ENCODE measurements around the gene ZSWIM5.
"Not testable (repeated sequence)": the region's sequence is repeated elsewhere in the genome, so short reads cannot be mapped to it uniquely, and the experiment has no call there.

ZSWIM5 gene

GRCh38 chr1:45071567-45071966 is 134.8 kb downstream of the ZSWIM5 start:
- H3K4me1 ChIP-seq = no peaks in the 10 kb centered on the region
- H3K4me3 ChIP-seq = no peak overlapping the region
- no peak for TF ChIP-seq Cebpa-rat (IDR thresholded peaks at IDR 0.05)
- no peak overlapping the region for H3K27ac ChIP-seq
- peaks cover 0 to 22% (median 4%) of the 10 kb centered on the region in 11 experiments; a peak in 11 of 22 replicates for H3K9me3 ChIP-seq (replicated peaks in 1 of 11)
- H3K9ac ChIP-seq = no peak overlapping the region
- no peak overlapping the region for H3K4me2 ChIP-seq
- no peaks in the 10 kb centered on the region for H4K20me1 ChIP-seq
- no peaks in the 10 kb centered on the region for H3K36me3 ChIP-seq
- H3K27me3 ChIP-seq = no peaks in the 10 kb centered on the region

GRCh38 chr1:45067806-45068205 is 138.6 kb downstream of the ZSWIM5 start:
- no peaks in the 10 kb centered on the region for H4K20me1 ChIP-seq
- no peak overlapping the region for H3K4me2 ChIP-seq
- H3K27me3 ChIP-seq = no peaks in the 10 kb centered on the region
- H3K4me1 ChIP-seq = no peaks in the 10 kb centered on the region
- H3K9me3 ChIP-seq (replicated peaks in 1 of 11) = peaks cover 0 to 5% (median 0%) of the 10 kb centered on the region in 11 experiments; a peak in 3 of 22 replicates
- TF ChIP-seq Cebpa-rat (IDR thresholded peaks at IDR 0.05) = no peak
- H3K9ac ChIP-seq = no peak overlapping the region
- no peak overlapping the region for H3K4me3 ChIP-seq
- H3K36me3 ChIP-seq = no peaks in the 10 kb centered on the region
- H3K27ac ChIP-seq = no peak overlapping the region

- H3K4me3 ChIP-seq = no peak overlapping the region
- no peaks in the 10 kb centered on the region for H3K36me3 ChIP-seq
- no peak overlapping the region for H3K27ac ChIP-seq
- H3K4me2 ChIP-seq = no peak overlapping the region
- H3K9me3 ChIP-seq (replicated peaks in 1 of 11) = no peaks in the 10 kb centered on the region
- no peaks in the 10 kb centered on the region for H3K4me1 ChIP-seq
- H4K20me1 ChIP-seq = no peaks in the 10 kb centered on the region
- no peaks in the 10 kb centered on the region for H3K27me3 ChIP-seq
- H3K9ac ChIP-seq = no peak overlapping the region
- no peak for TF ChIP-seq Cebpa-rat (IDR thresholded peaks at IDR 0.05)
Measured at GRCh38 chr1:45065083-45065482, 141.3 kb downstream of the ZSWIM5 start.

- H3K9me3 ChIP-seq (replicated peaks in 1 of 11); H3K9ac ChIP-seq; H3K27ac ChIP-seq; H3K27me3 ChIP-seq; H3K36me3 ChIP-seq; H3K4me1 ChIP-seq; H4K20me1 ChIP-seq; H3K4me3 ChIP-seq; H3K4me2 ChIP-seq: not testable (repeated sequence)
Measured at GRCh38 chr1:45062463-45062862, 143.9 kb downstream of the ZSWIM5 start.

- Histone ChIP-seq H3K4me1 (no peaks in the 10 kb centered on the region), H3K9ac (no peak overlapping the region), H4K20me1 (no peaks in the 10 kb centered on the region), H3K27me3 (no peaks in the 10 kb centered on the region), H3K4me2 (no peak overlapping the region), H3K4me3 (no peak overlapping the region), H3K36me3 (no peaks in the 10 kb centered on the region), H3K27ac (no peak overlapping the region), H3K9me3 (replicated peaks in 1 of 11) (no peaks in the 10 kb centered on the region)
- no peak for TF ChIP-seq Cebpa-rat (IDR thresholded peaks at IDR 0.05)
Measured at GRCh38 chr1:45059829-45060228, 146.6 kb downstream of the ZSWIM5 start.

- H4K20me1 ChIP-seq = no peaks in the 10 kb centered on the region
- no peak overlapping the region for H3K27ac ChIP-seq
- TF ChIP-seq Cebpa-rat (IDR thresholded peaks at IDR 0.05) = no peak
- H3K27me3 ChIP-seq = no peaks in the 10 kb centered on the region
- no peaks in the 10 kb centered on the region for H3K9me3 ChIP-seq (replicated peaks in 1 of 11)
- H3K4me2 ChIP-seq = no peak overlapping the region
- H3K9ac ChIP-seq = no peak overlapping the region
- peaks cover 3 to 11% (median 8%) of the 10 kb centered on the region in 10 experiments; a peak in 10 of 20 replicates for H3K4me1 ChIP-seq
- no peaks in the 10 kb centered on the region for H3K36me3 ChIP-seq
- no peak overlapping the region for H3K4me3 ChIP-seq
Measured at GRCh38 chr1:45057542-45057941, 148.9 kb downstream of the ZSWIM5 start.

- Histone ChIP-seq H3K27me3 (no peaks in the 10 kb centered on the region), H3K27ac (peak overlapping the region in 3 of 11 experiments; percentile 24 to 30 (median 27); a peak in 2 of 22 replicates), H4K20me1 (no peaks in the 10 kb centered on the region), H3K9me3 (replicated peaks in 1 of 11) (no peaks in the 10 kb centered on the region), H3K9ac (peak overlapping the region in 1 of 11 experiments; percentile 33; a peak in 3 of 22 replicates), H3K4me3 (no peak overlapping the region), H3K36me3 (no peaks in the 10 kb centered on the region), H3K4me1 (peaks cover 21 to 38% (median 32%) of the 10 kb centered on the region in 10 experiments), H3K4me2 (peak overlapping the region; percentile 33 to 68 (median 55); a peak in 21 of 22 replicates)
- TF ChIP-seq Cebpa-rat (IDR thresholded peaks at IDR 0.05) = no peak
Measured at GRCh38 chr1:45051005-45051772, 155.2 kb downstream of the ZSWIM5 start.

GRCh38 chr1:45047032-45047431 is 159.4 kb downstream of the ZSWIM5 start:
- Histone ChIP-seq H3K27me3 (no peaks in the 10 kb centered on the region), H3K4me2 (peak overlapping the region in 9 of 11 experiments; percentile 11 to 67 (median 49); a peak in 12 of 22 replicates), H3K4me3 (no peak overlapping the region), H3K9me3 (replicated peaks in 1 of 11) (peaks cover 0 to 8% (median 0%) of the 10 kb centered on the region in 11 experiments; a peak in 2 of 22 replicates), H3K27ac (no peak overlapping the region), H3K36me3 (no peaks in the 10 kb centered on the region), H4K20me1 (no peaks in the 10 kb centered on the region), H3K9ac (no peak overlapping the region), H3K4me1 (peaks cover 18 to 28% (median 24%) of the 10 kb centered on the region in 10 experiments)
- no peak for TF ChIP-seq Cebpa-rat (IDR thresholded peaks at IDR 0.05)

GRCh38 chr1:45044916-45045315 is 161.5 kb downstream of the ZSWIM5 start:
- no peak for TF ChIP-seq Cebpa-rat (IDR thresholded peaks at IDR 0.05)
- Histone ChIP-seq H3K27ac (no peak overlapping the region), H3K27me3 (no peaks in the 10 kb centered on the region), H3K36me3 (no peaks in the 10 kb centered on the region), H3K9me3 (replicated peaks in 1 of 11) (peaks cover 0 to 8% (median 0%) of the 10 kb centered on the region in 11 experiments; a peak in 2 of 22 replicates), H3K9ac (no peak overlapping the region), H3K4me2 (no peak overlapping the region), H3K4me3 (no peak overlapping the region), H3K4me1 (peaks cover 5 to 15% (median 12%) of the 10 kb centered on the region in 10 experiments; a peak in 19 of 20 replicates), H4K20me1 (no peaks in the 10 kb centered on the region)

GRCh38 chr1:45043094-45043493 is 163.3 kb downstream of the ZSWIM5 start:
- H3K4me1 ChIP-seq = peaks cover 5 to 13% (median 11%) of the 10 kb centered on the region in 10 experiments; a peak in 19 of 20 replicates
- no peak overlapping the region for H3K27ac ChIP-seq
- H3K4me2 ChIP-seq = no peak overlapping the region
- H3K27me3 ChIP-seq = no peaks in the 10 kb centered on the region
- TF ChIP-seq Cebpa-rat (IDR thresholded peaks at IDR 0.05) = no peak
- H3K36me3 ChIP-seq = no peaks in the 10 kb centered on the region
- peaks cover 0 to 8% (median 0%) of the 10 kb centered on the region in 11 experiments; a peak in 2 of 22 replicates for H3K9me3 ChIP-seq (replicated peaks in 1 of 11)
- no peak overlapping the region for H3K4me3 ChIP-seq
- H4K20me1 ChIP-seq = no peaks in the 10 kb centered on the region
- H3K9ac ChIP-seq = no peak overlapping the region

Measured in BLaER1 treated with 17β-estradiol and CSF1 and Interleukin-3, amounts not matched to agents 10 nM and 100 nM (cell line).